NCI-H2196 treated with DMSO at 0.1 percent for 48 hours (cell line): ENCODE results near the gene PAWR.
"Not testable (repeated sequence)": the region's sequence is repeated elsewhere in the genome, so short reads cannot be mapped to it uniquely, and the experiment has no call there.

Source experiments
- DNase-seq: peaks from one replicate; lab custom pipeline; 2025; ENCODE audit not compliant: unreplicated experiment; lab: John Stamatoyannopoulos, UW

PAWR gene

GRCh38 chr12:79596719-79597350, 93.9 kb downstream of the PAWR start:
- no peak for DNase-seq

GRCh38 chr12:79595273-79595672, 95.5 kb downstream of the PAWR start:
- DNase-seq, result no peak

DNA sequence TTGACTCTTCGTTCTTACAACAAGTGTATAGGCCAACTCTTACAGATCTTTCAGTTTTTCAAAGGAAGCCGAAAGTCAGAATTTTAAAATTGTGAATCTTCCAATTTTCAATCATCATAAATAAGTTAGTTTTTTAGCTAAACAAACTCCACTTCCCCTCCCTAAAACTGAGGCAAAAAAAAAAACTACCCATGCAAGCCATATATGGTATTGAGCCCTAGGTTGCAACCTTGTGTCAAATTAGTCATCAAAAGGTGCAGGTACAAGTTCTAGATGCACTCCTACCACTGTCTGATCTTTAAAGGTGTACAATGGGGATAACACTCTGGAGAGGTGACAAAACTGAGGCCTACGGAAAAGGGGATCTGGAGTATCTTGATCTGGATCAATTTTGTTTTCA, 97.9 kb downstream of the PAWR start:
- DNase-seq, result no peak

DNA sequence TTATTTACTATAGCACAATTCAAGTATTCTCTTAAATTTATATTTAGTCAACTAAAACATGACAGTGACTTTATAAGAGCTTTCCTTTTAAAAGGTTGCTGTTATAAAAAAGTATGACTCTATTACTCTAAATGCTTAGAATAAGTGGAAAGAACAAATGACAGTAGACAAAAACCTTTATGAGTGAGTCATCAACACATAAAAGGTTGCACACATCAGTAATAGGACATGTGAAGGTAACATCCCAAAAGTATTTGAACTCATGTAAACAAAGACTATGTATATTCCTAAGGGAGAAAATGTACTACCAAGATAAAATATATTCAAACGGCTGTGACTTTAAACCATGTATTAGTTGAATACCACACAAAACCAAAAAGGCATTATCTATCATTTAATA, 98.8 kb downstream of the PAWR start:
- DNase-seq, result no peak

DNA sequence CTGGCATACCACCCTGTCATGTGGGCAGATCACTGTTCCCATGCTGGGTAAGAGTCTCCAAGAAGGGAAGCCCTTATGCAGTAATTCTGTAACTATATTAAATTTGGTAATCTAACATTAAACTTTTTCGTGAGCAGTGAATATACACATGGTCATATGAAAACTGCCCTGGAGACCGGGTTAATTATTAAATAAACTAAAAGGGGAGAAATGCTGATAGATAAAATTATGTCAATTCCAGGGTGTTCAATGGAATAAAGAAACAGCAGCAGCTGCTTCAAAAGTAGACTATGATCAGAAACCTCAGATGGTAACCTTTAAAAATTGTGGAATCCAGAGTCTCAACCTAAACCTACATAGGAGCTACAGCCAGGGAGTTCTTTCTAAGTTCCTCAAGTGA, 100.0 kb downstream of the PAWR start:
- DNase-seq, result no peak

- DNase-seq, result no peak
Observed at GRCh38 chr12:79587368-79587767, 103.4 kb downstream of the PAWR start.

- DNase-seq, result no peak
Observed at GRCh38 chr12:79585147-79585546, 105.6 kb downstream of the PAWR start.

DNA sequence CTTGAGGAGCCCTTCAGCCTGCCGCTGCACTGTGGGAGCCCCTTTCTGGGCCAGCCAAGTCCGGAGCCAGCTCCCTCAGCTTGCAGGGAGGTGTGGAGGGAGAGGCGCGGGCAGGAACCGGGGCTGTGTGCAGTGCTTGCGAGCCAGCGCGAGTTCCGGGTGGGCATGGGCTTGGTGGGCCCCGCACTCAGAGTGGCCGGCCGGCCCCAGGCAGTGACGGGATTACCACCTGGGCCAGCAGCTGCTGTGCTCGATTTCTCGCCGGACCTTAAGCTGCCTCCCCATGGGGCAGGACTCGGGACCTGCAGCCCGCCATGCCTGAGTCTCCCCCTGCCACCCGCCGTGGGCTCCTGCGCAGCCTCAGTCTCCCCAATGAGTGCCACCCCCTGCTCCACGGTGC, 116.9 kb downstream of the PAWR start:
- DNase-seq, result no peak

DNA sequence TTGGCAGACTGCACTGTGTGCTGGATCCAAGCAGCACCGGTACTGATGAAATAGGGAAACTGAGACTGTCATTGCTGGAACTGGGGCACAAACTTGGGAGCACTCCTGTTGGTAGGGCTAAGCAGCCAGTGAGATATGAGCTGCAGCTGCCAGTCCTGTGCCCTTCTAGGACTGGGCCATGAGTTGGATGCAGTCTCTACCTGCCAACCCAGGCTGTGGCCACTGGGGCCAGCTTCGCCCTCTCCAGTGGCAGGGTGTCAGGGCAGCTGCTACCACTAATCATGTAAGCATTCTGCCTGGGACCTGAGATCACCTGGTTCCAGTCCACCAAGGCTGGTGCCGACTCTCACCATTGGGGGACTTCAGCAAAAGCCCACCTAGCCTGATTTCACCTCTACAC, 121.1 kb downstream of the PAWR start:
- DNase-seq, result no peak

DNA sequence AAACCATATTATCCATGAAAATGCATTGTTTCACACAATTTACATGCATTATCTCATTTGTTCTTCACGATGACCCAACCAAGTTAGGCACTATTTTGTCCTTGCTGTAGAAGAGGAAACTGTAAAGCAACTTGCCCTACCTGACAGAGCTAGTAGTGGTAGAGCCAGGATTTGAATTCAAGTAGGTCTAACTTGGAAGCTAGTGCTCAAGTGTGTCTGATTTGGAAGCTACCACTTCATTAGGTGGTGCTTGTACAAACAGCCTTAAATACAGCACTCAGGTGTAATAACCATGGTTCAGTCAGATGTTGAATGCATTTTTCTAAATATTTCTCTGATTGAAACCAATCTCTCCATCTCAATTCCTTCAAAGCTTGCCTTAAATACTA, 123.6 kb downstream of the PAWR start:
- DNase-seq, result no peak

DNA sequence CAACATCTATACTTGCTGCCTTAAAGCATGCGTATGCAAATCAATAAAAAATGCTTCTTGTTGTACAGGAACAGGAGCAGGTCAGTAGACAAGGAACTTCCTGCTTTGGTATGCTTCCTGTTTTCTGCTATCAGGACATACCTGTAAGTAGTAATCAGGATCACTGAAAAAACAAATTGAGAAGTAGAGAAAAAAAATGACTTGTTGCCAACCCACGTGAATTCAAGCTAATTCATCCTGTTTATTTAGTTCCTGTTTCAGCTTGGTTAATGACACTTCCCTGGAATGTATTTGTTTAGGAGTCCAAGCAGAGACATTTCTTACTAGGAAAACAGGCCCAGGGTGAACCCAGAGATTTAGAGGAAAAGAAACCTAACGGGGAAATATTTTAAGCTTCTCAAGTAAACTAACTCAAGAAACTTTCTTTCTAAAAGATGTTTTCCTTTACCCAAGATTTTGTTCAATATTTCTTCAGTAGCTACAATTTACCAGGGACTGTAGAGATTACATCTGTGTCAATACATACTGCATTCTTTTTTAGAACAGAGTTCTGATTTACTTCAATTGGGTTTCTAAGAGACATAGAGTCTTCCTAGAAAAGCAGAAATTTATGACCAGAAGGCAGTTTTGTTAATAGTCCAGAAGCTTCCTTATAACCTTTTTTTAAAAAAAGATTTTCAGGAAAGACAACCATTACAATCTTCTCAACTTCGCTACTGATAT, 124.2 kb downstream of the PAWR start:
- no peak for DNase-seq

DNA sequence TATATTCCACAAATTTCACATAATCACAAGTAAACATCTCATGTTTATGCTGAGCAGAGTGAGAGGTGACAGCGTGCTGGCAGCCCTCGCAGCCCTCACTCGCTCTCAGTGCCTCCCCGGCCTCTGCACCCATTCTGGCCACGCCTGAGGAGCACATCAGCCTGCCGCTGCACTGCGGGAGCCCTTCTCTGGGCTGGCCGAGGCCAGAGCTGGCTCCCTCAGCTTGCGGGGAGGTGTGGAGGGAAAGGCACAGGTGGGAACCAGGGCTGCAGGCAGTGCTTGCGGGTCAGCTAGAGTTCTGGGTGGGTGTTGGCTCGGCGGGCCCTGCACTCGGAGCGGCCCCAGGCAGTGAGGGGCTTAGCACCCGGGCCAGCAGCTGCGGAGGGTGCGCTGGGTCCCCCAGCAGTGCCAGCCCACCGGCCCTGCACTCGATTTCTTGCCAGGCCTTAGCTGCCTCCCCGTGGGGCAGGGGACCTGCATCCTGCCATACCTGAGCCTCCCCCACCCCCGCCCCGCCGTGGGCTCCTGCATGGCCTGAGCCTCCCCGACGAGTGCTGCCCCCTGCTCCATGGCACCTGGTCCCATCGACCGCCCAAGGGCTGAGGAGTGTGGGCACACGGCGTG, 125.9 kb downstream of the PAWR start:
- DNase-seq, result not testable (repeated sequence)

DNA sequence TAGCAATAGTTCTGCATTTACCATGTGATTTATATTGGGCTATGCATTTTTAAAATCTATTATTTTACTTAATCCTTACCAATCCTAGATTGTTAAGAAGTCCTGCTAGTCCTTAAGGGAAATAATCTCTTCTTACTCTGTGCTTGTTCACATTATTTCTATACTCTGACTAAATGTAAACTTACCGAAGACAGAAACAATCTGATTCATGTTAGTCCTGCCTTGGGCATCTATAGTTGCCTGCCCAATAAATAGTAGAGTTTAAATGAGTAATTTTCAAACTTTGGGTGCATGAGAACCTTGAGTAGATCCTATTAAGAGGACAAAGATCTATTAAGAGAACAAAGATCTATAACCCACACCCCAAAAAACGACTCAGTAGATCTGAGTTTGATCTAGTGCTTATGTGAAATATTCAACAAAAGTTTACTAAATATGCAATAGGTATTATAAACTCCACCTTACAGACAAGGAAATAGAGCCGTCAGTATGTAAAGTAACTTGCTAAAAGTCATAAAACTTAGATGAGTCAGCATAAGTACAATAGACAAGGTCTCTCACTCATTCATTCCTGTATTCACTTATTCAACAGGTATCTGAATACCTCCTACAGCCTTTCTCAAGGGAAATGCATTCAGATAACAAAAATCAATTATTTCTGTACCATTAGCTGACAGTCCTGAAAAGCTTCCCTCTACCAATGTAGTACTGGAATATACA, 127.6 kb downstream of the PAWR start:
- DNase-seq, result no peak

DNA sequence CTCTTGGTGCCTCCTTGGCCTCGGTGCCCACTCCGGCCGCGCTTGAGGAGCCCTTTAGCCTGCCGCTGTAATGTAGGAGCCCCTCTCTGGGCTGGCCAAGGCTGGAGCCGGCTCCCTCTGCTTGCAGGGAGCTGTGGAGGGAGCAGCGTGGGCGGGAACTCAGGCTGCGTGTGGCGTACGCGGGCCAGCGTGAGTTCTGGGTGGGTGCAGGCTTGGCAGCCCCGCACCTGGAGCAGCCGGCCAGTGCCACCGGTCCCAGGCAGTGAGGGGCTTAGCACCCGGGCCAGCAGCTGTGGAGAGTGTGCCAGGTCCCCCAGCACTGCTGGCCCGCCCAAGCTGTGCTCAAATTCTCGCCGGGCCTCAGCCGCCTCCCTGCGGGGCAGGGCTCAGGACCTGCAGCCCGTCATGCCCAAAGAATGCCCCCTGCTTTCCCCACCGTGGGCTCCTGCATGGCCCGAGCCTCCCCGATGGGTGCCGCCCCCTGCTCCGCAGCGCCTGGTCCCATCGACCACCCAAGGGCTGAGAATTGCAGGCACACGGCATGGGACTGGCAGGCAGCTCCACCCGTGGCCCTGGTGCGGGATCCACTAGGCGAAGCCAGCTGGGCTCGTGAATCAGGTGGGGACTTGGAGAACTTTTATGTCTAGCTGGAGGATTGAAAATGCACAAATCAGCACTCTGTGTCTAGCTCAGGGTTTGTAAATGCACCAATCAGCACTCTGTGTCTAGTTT, 129.2 kb downstream of the PAWR start:
- no peak for DNase-seq

DNA sequence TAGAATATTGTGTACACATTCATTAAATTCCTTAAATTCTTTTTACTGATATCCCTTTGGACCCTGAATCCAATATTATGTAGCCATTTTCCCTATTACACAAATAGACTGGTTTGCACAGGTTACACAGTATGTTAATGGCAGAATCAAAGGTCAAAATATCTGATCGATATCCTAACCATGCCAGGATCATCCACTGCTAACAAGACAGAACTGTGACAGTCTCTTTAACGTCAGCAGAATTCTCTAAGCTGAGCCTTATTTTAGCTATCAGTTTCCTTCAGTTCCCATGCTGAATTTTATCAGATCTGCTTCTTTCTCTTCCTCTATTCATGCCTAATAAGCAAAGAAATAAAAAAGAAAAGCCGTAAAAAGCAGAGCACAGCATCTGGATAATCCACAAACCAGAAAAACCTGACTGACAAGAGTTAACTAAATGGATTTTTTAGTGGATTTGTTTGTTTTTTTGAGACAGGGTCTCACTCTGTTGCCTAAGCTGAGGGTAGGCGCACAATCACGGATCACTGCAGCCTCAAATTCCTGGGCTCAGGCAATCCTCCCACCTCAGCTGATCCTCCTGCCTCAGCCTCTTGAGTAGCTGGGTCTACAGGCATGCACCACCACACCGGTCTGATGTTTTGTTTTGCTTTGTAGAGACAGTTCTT, 130.4 kb downstream of the PAWR start:
- DNase-seq, result no peak

DNA sequence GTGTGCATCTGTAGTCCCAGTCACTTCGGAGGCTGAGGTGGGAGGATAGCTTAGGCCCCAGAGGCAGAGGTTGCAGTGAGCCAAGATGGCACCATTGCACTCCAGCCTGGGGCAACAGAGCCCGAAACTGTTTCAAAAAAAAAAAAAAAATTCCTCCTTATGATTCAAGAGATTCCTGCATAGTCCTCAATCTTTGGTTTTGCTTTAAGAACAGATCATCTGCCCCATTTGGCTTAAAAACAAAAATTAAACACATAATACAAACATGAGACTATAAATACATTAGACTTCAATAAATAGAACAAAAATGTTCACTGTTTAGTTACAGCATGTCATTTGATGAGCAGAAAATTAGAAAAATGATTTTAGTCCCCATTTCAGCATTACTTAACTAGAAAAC, 131.2 kb downstream of the PAWR start:
- no peak for DNase-seq

GRCh38 chr12:79558924-79559469, 131.8 kb downstream of the PAWR start:
- no peak for DNase-seq

GRCh38 chr12:79557690-79558315, 133.0 kb downstream of the PAWR start:
- DNase-seq, result no peak

DNA sequence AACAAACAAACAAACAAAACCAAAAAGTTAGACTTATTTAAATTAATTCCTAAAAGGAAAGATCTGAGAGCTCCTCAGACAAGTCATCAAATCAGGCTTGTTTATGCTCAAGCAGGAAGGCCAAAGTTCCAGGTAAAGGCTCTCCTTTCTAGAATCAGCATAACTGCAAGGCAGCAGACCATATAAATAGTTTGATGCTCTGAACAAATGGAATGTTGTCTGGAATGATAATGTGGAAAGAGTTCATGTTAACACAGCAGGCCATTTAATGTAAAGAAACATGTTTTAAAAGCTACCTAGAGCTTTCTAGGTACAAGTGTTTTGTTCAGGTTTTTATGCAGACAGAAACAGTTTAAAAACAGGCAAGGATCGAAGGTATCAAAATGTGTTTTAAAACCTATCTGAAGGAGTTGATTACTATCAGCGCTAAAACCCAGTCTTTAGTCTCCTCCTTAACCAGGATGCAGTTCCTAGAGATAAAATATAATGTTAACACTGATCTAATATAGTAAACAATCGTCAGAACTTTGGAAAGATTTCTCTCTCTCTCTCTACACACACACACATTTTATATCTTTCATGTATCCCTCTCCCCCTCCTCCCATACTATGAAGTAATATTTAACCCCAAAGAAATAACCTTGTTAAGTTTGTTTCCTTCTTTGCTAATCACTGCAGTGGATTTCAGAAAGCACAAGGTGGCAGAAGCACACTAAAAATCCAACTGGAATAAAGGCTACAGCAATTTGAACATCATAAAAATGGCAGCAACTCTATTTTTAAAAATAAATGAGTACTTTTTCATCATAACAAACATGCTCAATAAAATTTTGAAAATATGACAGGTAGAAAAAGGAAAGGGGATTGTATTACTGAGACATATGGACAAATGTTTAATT, 135.5 kb downstream of the PAWR start:
- DNase-seq, result no peak
